Measurements from ENCODE around the gene PDP2. TPM values are rescaled to one million over a fixed set of nuclear protein-coding genes. Genes with fewer than 3 reads are reported as not detected.
"Not testable (repeated sequence)": the region's sequence is repeated elsewhere in the genome, so short reads cannot be mapped to it uniquely, and the experiment has no call there.

The PDP2 gene
- total RNA-seq, 1 experiment from 2014 or later = 3.1 TPM

GRCh38 chr16:66874079-66874775 lies 6.1 kb upstream of the PDP2 start:
- in situ Hi-C loops (cut with HindIII; ENCODE audit: low pct_unique_long_range_greater_than_20kb, low sequenced_read_pairs) = no loop called here

GRCh38 chr16:66878067-66878466 lies 2.2 kb upstream of the PDP2 start:
- DNase-seq (ENCODE audit: low read depth) = no peak
- in situ Hi-C loops (cut with HindIII; ENCODE audit: low pct_unique_long_range_greater_than_20kb, low sequenced_read_pairs) = no loop called here

More at GRCh38 chr16:66874079-66874775, 6.1 kb upstream of the PDP2 start:
- DNase-seq (ENCODE audit: low read depth) = peak; percentile 74

- in situ Hi-C loops (cut with HindIII; ENCODE audit: low pct_unique_long_range_greater_than_20kb, low sequenced_read_pairs) = no loop called here
- DNase-seq (ENCODE audit: low read depth) = no peak
Observed at GRCh38 chr16:66881014-66881417, 701 bp downstream of the PDP2 start.

- in situ Hi-C loops (cut with HindIII; ENCODE audit: low pct_unique_long_range_greater_than_20kb, low sequenced_read_pairs) = no loop called here
- no peak for DNase-seq (ENCODE audit: low read depth)
Observed at GRCh38 chr16:66881560-66881959, 1.2 kb downstream of the PDP2 start.

- in situ Hi-C loops (cut with HindIII; ENCODE audit: low pct_unique_long_range_greater_than_20kb, low sequenced_read_pairs) = no loop called here
- no peak for DNase-seq (ENCODE audit: low read depth)
Observed at GRCh38 chr16:66881964-66882508, 1.7 kb downstream of the PDP2 start.

GRCh38 chr16:66882702-66883101 lies 2.4 kb downstream of the PDP2 start:
- no peak for DNase-seq (ENCODE audit: low read depth)
- in situ Hi-C loops (cut with HindIII; ENCODE audit: low pct_unique_long_range_greater_than_20kb, low sequenced_read_pairs) = no loop called here

GRCh38 chr16:66885491-66885890 lies 5.2 kb downstream of the PDP2 start:
- DNase-seq (ENCODE audit: low read depth) = no peak
- in situ Hi-C loops (cut with HindIII; ENCODE audit: low pct_unique_long_range_greater_than_20kb, low sequenced_read_pairs) = no loop called here

GRCh38 chr16:66886321-66886720 lies 6.0 kb downstream of the PDP2 start:
- in situ Hi-C loops (cut with HindIII; ENCODE audit: low pct_unique_long_range_greater_than_20kb, low sequenced_read_pairs) = no loop called here
- no peak for DNase-seq (ENCODE audit: low read depth)

GRCh38 chr16:66886914-66887313 lies 6.6 kb downstream of the PDP2 start:
- in situ Hi-C loops (cut with HindIII; ENCODE audit: low pct_unique_long_range_greater_than_20kb, low sequenced_read_pairs) = no loop called here
- no peak for DNase-seq (ENCODE audit: low read depth)

- DNase-seq (ENCODE audit: low read depth) = no peak
- in situ Hi-C loops (cut with HindIII; ENCODE audit: low pct_unique_long_range_greater_than_20kb, low sequenced_read_pairs) = no loop called here
Observed at GRCh38 chr16:66888647-66889615, 8.6 kb downstream of the PDP2 start.

- in situ Hi-C loops (cut with HindIII; ENCODE audit: low pct_unique_long_range_greater_than_20kb, low sequenced_read_pairs) = no loop called here
- DNase-seq (ENCODE audit: low read depth) = no peak
Observed at GRCh38 chr16:66889622-66890021, 9.3 kb downstream of the PDP2 start.

GRCh38 chr16:66890799-66891198 lies 10.5 kb downstream of the PDP2 start:
- in situ Hi-C loops (cut with HindIII; ENCODE audit: low pct_unique_long_range_greater_than_20kb, low sequenced_read_pairs) = no loop called here
- DNase-seq (ENCODE audit: low read depth) = no peak

GRCh38 chr16:66891360-66891759 lies 11.0 kb downstream of the PDP2 start:
- DNase-seq (ENCODE audit: low read depth) = no peak
- in situ Hi-C loops (cut with HindIII; ENCODE audit: low pct_unique_long_range_greater_than_20kb, low sequenced_read_pairs) = no loop called here

- in situ Hi-C loops (cut with HindIII; ENCODE audit: low pct_unique_long_range_greater_than_20kb, low sequenced_read_pairs) = no loop called here
- no peak for DNase-seq (ENCODE audit: low read depth)
Observed at GRCh38 chr16:66891797-66892196, 11.5 kb downstream of the PDP2 start.

- no peak for DNase-seq (ENCODE audit: low read depth)
- in situ Hi-C loops (cut with HindIII; ENCODE audit: low pct_unique_long_range_greater_than_20kb, low sequenced_read_pairs) = no loop called here
Observed at GRCh38 chr16:66894055-66894454, 13.7 kb downstream of the PDP2 start.

- in situ Hi-C loops (cut with HindIII; ENCODE audit: low pct_unique_long_range_greater_than_20kb, low sequenced_read_pairs) = no loop called here
- peak; percentile 70 for DNase-seq (ENCODE audit: low read depth)
Observed at GRCh38 chr16:66894948-66895688, 14.8 kb downstream of the PDP2 start.

GRCh38 chr16:66895689-66895979 lies 15.3 kb downstream of the PDP2 start:
- DNase-seq (ENCODE audit: low read depth) = no peak
- in situ Hi-C loops (cut with HindIII; ENCODE audit: low pct_unique_long_range_greater_than_20kb, low sequenced_read_pairs) = no loop called here

GRCh38 chr16:66895999-66896398 lies 15.7 kb downstream of the PDP2 start:
- in situ Hi-C loops (cut with HindIII; ENCODE audit: low pct_unique_long_range_greater_than_20kb, low sequenced_read_pairs) = no loop called here
- no peak for DNase-seq (ENCODE audit: low read depth)

- DNase-seq (ENCODE audit: low read depth); in situ Hi-C loops (cut with HindIII; ENCODE audit: low pct_unique_long_range_greater_than_20kb, low sequenced_read_pairs): not testable (repeated sequence)
Observed at GRCh38 chr16:66896682-66897081, 16.4 kb downstream of the PDP2 start.

Data from Caki2 (cell line).